HL-60 (cell line): ENCODE data around the gene TIPIN.

Experiments
- GABPA ChIP-seq: IDR thresholded peaks from 2 replicates; pipeline ENCODE4 v1.6.1; 2012; ENCODE audit warnings: low read depth
- TF ChIP-seq, protein P1 (sequence below): IDR thresholded peaks from one replicate; pipeline ENCODE4 v1.5.1; 2011; ENCODE audit warnings: low read length, control low read depth, inconsistent platforms; ENCODE audit not compliant: insufficient read depth
- TF ChIP-seq, protein P2 (sequence below): IDR thresholded peaks from 2 replicates; pipeline ENCODE4 v1.6.1; 2012; ENCODE audit warnings: low read depth; ENCODE audit not compliant: insufficient replicate concordance

DNA sequence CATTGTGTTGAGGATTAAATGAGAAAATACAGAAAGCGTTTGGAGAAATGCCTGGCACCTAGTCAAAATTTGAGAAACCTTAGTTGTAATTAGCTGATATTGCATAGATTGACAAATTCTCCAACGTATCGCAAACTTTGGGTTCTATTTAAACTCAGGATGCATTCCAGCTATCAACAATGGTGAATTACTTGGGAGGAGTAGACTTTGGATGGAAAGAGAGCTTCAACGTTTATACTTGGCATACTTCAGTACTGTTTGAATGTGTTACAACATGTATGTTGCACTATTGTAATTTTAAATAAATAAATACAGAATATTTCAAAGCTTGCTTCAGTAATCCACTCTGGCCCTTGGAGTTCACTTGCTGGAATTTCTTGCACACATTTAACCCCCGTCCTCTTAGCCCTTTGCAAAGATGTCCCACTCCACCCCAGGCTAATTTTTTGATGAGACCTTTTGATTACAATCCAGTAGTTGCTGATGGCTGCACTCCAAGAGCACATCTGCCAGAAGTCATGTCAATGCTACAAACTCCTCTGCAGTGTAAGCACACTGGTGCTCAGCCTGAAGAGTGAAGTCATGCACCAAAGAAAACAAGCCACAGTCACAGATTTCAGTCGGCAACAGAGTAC is 67.8 kb downstream of the TIPIN start:
- TF ChIP-seq, protein P1, sequence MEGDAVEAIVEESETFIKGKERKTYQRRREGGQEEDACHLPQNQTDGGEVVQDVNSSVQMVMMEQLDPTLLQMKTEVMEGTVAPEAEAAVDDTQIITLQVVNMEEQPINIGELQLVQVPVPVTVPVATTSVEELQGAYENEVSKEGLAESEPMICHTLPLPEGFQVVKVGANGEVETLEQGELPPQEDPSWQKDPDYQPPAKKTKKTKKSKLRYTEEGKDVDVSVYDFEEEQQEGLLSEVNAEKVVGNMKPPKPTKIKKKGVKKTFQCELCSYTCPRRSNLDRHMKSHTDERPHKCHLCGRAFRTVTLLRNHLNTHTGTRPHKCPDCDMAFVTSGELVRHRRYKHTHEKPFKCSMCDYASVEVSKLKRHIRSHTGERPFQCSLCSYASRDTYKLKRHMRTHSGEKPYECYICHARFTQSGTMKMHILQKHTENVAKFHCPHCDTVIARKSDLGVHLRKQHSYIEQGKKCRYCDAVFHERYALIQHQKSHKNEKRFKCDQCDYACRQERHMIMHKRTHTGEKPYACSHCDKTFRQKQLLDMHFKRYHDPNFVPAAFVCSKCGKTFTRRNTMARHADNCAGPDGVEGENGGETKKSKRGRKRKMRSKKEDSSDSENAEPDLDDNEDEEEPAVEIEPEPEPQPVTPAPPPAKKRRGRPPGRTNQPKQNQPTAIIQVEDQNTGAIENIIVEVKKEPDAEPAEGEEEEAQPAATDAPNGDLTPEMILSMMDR: no peak
- TF ChIP-seq, protein P2, sequence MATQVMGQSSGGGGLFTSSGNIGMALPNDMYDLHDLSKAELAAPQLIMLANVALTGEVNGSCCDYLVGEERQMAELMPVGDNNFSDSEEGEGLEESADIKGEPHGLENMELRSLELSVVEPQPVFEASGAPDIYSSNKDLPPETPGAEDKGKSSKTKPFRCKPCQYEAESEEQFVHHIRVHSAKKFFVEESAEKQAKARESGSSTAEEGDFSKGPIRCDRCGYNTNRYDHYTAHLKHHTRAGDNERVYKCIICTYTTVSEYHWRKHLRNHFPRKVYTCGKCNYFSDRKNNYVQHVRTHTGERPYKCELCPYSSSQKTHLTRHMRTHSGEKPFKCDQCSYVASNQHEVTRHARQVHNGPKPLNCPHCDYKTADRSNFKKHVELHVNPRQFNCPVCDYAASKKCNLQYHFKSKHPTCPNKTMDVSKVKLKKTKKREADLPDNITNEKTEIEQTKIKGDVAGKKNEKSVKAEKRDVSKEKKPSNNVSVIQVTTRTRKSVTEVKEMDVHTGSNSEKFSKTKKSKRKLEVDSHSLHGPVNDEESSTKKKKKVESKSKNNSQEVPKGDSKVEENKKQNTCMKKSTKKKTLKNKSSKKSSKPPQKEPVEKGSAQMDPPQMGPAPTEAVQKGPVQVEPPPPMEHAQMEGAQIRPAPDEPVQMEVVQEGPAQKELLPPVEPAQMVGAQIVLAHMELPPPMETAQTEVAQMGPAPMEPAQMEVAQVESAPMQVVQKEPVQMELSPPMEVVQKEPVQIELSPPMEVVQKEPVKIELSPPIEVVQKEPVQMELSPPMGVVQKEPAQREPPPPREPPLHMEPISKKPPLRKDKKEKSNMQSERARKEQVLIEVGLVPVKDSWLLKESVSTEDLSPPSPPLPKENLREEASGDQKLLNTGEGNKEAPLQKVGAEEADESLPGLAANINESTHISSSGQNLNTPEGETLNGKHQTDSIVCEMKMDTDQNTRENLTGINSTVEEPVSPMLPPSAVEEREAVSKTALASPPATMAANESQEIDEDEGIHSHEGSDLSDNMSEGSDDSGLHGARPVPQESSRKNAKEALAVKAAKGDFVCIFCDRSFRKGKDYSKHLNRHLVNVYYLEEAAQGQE: no peak
- TF ChIP-seq GABPA: no peak
